Measurements from ENCODE around the gene RAB4B. TPM values are rescaled to one million over a fixed set of nuclear protein-coding genes. Genes with fewer than 3 reads are reported as not detected.
A peak's percentile ranks its signal among the peaks of the same experiment; 100 is the strongest.

RAB4B gene
- total RNA-seq, 5 donors from 2014 or later (not counting 1 experiment from before 2014, with no cell fraction given): 42.4 to 77.9 (median 63.2) TPM

- Mint-ChIP-seq H3K9me3 (no peaks in the 10 kb centered on the region), H3K27ac (peak overlapping the region; percentile 98 to 99), H3K4me1 (peaks cover 43 to 49% (median 47%) of the 10 kb centered on the region in 3 donors), H3K36me3 (peaks cover 17% of the 10 kb centered on the region), H3K27me3 (no peaks in the 10 kb centered on the region), H3K4me3 (peak overlapping the region; percentile 92 to 94 (median 93))
- Histone ChIP-seq H3K27ac (ENCODE audit: low read length) (peak overlapping the region; percentile 99), H3K9me3 (no peaks in the 10 kb centered on the region), H3K4me1 (ENCODE audit: control insufficient read depth in 1 of 2, extremely low read depth in 1 of 2, insufficient read depth in 2 of 2, low read length in 2 of 2) (peaks cover 27 to 47% of the 10 kb centered on the region in 2 experiments), H3K4me3 (ENCODE audit: control insufficient read depth in 1 of 2, extremely low read depth in 1 of 2, low read length in 1 of 2) (peak overlapping the region; percentile 86 to 87), H3K27me3 (replicated peaks in 1 of 2; ENCODE audit: control insufficient read depth in 2 of 2, extremely low read depth in 1 of 2, insufficient read depth in 2 of 2, low read length in 1 of 2) (no peaks in the 10 kb centered on the region), H3K36me3 (ENCODE audit: control insufficient read depth in 2 of 2, extremely low read depth in 1 of 2, insufficient read depth in 1 of 2, low read length in 1 of 2) (peaks cover 11 to 28% of the 10 kb centered on the region in 2 donors)
- ChIA-PET POLR2A (interaction anchor here (0.7 to 1.4 kb wide), 3 partner anchors 20 to 47 kb away, joined by 3 to 23 read pairs (median 5); partner anchors contain the start of genes ACTMAP (in 1 of the 2), RAB4B (in 1 of the 2) and SNRPA (in 1 of the 2)), CTCF (interaction anchor here in 1 of 2 donors (1.0 to 2.3 kb wide), 5 partner anchors 9 to 135 kb away, joined by 4 to 30 read pairs (median 12); partner anchors contain the start of genes ACTMAP, RAB4B and SNRPA)
- WGBS (ENCODE audit: insufficient coverage): 2% methylated on average over 19 of the region's 28 CpGs
- ATAC-seq (replicated peaks in 1 of 4) (peak; percentile 25 to 39 (median 36)), DNase-seq (peak; percentile 49 to 83 (median 69))
Observed at GRCh38 chr19:40797963-40798682, 20.1 kb downstream of the RAB4B start.

DNA sequence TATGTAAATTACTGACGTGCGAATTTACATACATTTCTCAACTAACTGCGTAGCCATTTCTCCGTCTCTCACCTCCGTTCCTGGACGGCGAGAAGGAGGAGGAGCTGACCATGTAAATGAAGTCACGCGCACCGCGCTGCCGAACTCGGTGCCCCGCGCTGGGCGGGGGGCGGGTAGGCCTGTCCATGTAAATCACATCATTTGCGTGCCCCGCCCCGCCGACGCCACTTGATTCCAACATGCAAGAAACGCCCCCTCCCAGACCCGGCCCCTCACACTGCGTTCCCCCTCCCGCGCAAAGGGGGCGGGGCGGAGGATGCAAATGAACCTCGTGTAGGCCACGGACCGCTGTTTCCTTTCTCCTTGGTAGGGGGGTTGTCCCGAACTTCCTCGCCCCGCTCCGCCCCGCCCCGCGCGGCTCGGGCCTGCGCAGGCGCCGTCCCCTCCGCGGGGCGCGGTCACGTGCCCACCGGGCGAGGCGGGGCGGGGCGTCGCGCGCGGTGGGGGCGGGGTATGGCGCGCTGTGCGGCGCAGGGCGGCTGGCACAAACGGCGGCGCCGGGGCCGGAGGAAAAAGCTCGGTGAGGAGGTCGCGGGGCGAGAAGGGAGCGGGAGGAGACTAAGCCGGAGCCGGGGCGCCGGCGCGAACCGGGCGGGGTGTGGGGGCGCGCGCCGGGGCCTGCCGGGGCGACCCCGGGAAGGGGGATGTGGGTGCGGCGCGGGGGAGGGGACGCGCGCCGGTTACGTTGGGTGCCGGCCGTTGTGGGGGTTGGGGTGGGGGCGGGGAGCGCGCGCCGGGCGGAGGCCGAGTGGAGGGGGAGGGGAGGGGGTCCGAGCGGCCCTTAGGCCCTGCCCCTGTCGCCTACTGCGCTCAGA is 20.9 kb downstream of the RAB4B start, which contains the start of gene EGLN2:
TSS of gene EGLN2 (plus strand) at position 509 of the 875 bp plus-strand sequence. CDS start 1,382 bp downstream, outside the sequence.
- Mint-ChIP-seq H3K4me3 (peak within 1 kb of the TSS; percentile 92 to 94 (median 93)), H3K36me3 (peaks cover 17% of the 10 kb centered on the region), H3K4me1 (peaks cover 51 to 57% (median 55%) of the 10 kb centered on the region in 3 donors), H3K27ac (peak within 1 kb of the TSS; percentile 98 to 99), H3K9me3 (no peaks in the 10 kb centered on the region), H3K27me3 (no peaks in the 10 kb centered on the region)
- H3K9me3 ChIP-seq: no peaks in the 10 kb centered on the region
- peaks cover 11 to 31% of the 10 kb centered on the region in 2 donors for H3K36me3 ChIP-seq (ENCODE audit: control insufficient read depth in 2 of 2, extremely low read depth in 1 of 2, insufficient read depth in 1 of 2, low read length in 1 of 2)
- peak within 1 kb of the TSS; percentile 99 for H3K27ac ChIP-seq (ENCODE audit: low read length)
- CTCF ChIA-PET: interaction anchor here in 1 of 2 donors (0.6 to 2.3 kb wide), 7 partner anchors 8 to 136 kb away, joined by 3 to 30 read pairs (median 8); partner anchors contain the start of genes ACTMAP, NUMBL, RAB4B and SNRPA
- peak within 1 kb of the TSS; percentile 90 to 91 for H3K4me3 ChIP-seq (ENCODE audit: control insufficient read depth in 1 of 2, extremely low read depth in 1 of 2, low read length in 1 of 2)
- peak; percentile 100 for DNase-seq
- no peaks in the 10 kb centered on the region for H3K27me3 ChIP-seq (replicated peaks in 1 of 2; ENCODE audit: control insufficient read depth in 2 of 2, extremely low read depth in 1 of 2, insufficient read depth in 2 of 2, low read length in 1 of 2)
- POLR2A ChIA-PET: interaction anchor here (0.7 to 1.4 kb wide), 4 partner anchors 21 to 948 kb away, joined by 3 to 23 read pairs (median 4); partner anchors contain the start of genes ACTMAP (in 1 of the 2), RAB4B (in 1 of the 2) and SNRPA (in 1 of the 2)
- peaks cover 33 to 54% of the 10 kb centered on the region in 2 experiments for H3K4me1 ChIP-seq (ENCODE audit: control insufficient read depth in 1 of 2, extremely low read depth in 1 of 2, insufficient read depth in 2 of 2, low read length in 2 of 2)
- ATAC-seq (replicated peaks in 1 of 4): peak; percentile 83 to 88 (median 84)
- whole genome bisulfite sequencing (ENCODE audit: insufficient coverage): under 1% methylated on average over 70 of the region's 110 CpGs

GRCh38 chr19:40799558-40800338 is 21.7 kb downstream of the RAB4B start:
- no peaks in the 10 kb centered on the region for H3K9me3 Mint-ChIP-seq
- peak overlapping the region; percentile 80 for H3K27ac ChIP-seq (ENCODE audit: low read length)
- H3K4me1 ChIP-seq (ENCODE audit: control insufficient read depth in 1 of 2, extremely low read depth in 1 of 2, insufficient read depth in 2 of 2, low read length in 2 of 2): peaks cover 41 to 63% of the 10 kb centered on the region in 2 experiments
- ChIA-PET POLR2A (interaction anchor here in 1 of 2 donors (0.7 kb wide), 1 partner anchor 948 kb away, joined by 3 read pairs; no protein-coding TSS in a partner anchor), CTCF (interaction anchor here in 1 of 2 donors (1.1 to 2.3 kb wide), 4 partner anchors 21 to 137 kb away, joined by 3 to 30 read pairs (median 8); partner anchors contain the start of genes ACTMAP, NUMBL, RAB4B and SNRPA)
- 2% methylated on average over 38 of the region's 40 CpGs for WGBS (ENCODE audit: insufficient coverage)
- H3K9me3 ChIP-seq: no peaks in the 10 kb centered on the region
- peaks cover 60 to 65% (median 63%) of the 10 kb centered on the region in 3 donors for H3K4me1 Mint-ChIP-seq
- H3K36me3 ChIP-seq (ENCODE audit: control insufficient read depth in 2 of 2, extremely low read depth in 1 of 2, insufficient read depth in 1 of 2, low read length in 1 of 2): peaks cover 11 to 31% of the 10 kb centered on the region in 2 donors
- H3K4me3 ChIP-seq (ENCODE audit: control insufficient read depth in 1 of 2, extremely low read depth in 1 of 2, low read length in 1 of 2): peak overlapping the region; percentile 90 to 91
- ATAC-seq (replicated peaks in 1 of 4) (no peak), DNase-seq (peak in 1 of 35 experiments; percentile 33)
- H3K36me3 Mint-ChIP-seq: peaks cover 22% of the 10 kb centered on the region
- H3K27ac Mint-ChIP-seq: peak overlapping the region; percentile 91
- H3K4me3 Mint-ChIP-seq: peak overlapping the region; percentile 85 to 93 (median 88)
- no peaks in the 10 kb centered on the region for H3K27me3 ChIP-seq (replicated peaks in 1 of 2; ENCODE audit: control insufficient read depth in 2 of 2, extremely low read depth in 1 of 2, insufficient read depth in 2 of 2, low read length in 1 of 2)
- no peaks in the 10 kb centered on the region for H3K27me3 Mint-ChIP-seq

GRCh38 chr19:40800339-40800996 is 22.4 kb downstream of the RAB4B start:
- peak in 1 of 35 experiments; percentile 23 for DNase-seq
- POLR2A ChIA-PET: no interaction called here

GRCh38 chr19:40800997-40801377 is 22.9 kb downstream of the RAB4B start:
- H3K36me3 Mint-ChIP-seq: peaks cover 25% of the 10 kb centered on the region
- CTCF ChIA-PET: interaction anchor here (0.6 kb wide), 2 partner anchors 138 to 506 kb away, joined by 3 to 6 read pairs; no protein-coding TSS in a partner anchor
- 93% methylated on average over 21 of the region's 27 CpGs for WGBS (ENCODE audit: insufficient coverage)

More at GRCh38 chr19:40800339-40800996, 22.4 kb downstream of the RAB4B start:
- H3K36me3 ChIP-seq (ENCODE audit: control insufficient read depth in 2 of 2, extremely low read depth in 1 of 2, insufficient read depth in 1 of 2, low read length in 1 of 2): peaks cover 11 to 32% of the 10 kb centered on the region in 2 donors
- H3K27ac Mint-ChIP-seq: peak overlapping the region; percentile 91 to 96
- WGBS (ENCODE audit: insufficient coverage): 52% methylated on average over 19 of the region's 27 CpGs
- no peaks in the 10 kb centered on the region for H3K27me3 Mint-ChIP-seq
- H3K9me3 Mint-ChIP-seq: no peaks in the 10 kb centered on the region
- H3K4me3 ChIP-seq (ENCODE audit: control insufficient read depth in 1 of 2, extremely low read depth in 1 of 2, low read length in 1 of 2): peak overlapping the region; percentile 90 to 91
- H3K27me3 ChIP-seq (replicated peaks in 1 of 2; ENCODE audit: control insufficient read depth in 2 of 2, extremely low read depth in 1 of 2, insufficient read depth in 2 of 2, low read length in 1 of 2): no peaks in the 10 kb centered on the region
- no peak for ATAC-seq (replicated peaks in 1 of 4)
- H3K36me3 Mint-ChIP-seq: peaks cover 25% of the 10 kb centered on the region
- peaks cover 48 to 70% of the 10 kb centered on the region in 2 experiments for H3K4me1 ChIP-seq (ENCODE audit: control insufficient read depth in 1 of 2, extremely low read depth in 1 of 2, insufficient read depth in 2 of 2, low read length in 2 of 2)
- H3K9me3 ChIP-seq: no peaks in the 10 kb centered on the region
- H3K4me1 Mint-ChIP-seq: peaks cover 67 to 72% (median 70%) of the 10 kb centered on the region in 3 donors
- H3K4me3 Mint-ChIP-seq: peak overlapping the region; percentile 85 to 93 (median 88)
- H3K27ac ChIP-seq (ENCODE audit: low read length): peak overlapping the region; percentile 85
- CTCF ChIA-PET: no interaction called here

More at GRCh38 chr19:40800997-40801377, 22.9 kb downstream of the RAB4B start:
- H3K27ac ChIP-seq (ENCODE audit: low read length): peak overlapping the region; percentile 85
- Mint-ChIP-seq H3K4me3 (peak overlapping the region; percentile 85 to 93 (median 88)), H3K27me3 (no peaks in the 10 kb centered on the region), H3K27ac (peak overlapping the region; percentile 96 to 99), H3K4me1 (peaks cover 72 to 78% (median 75%) of the 10 kb centered on the region in 3 donors), H3K9me3 (no peaks in the 10 kb centered on the region)
- DNase-seq (no peak), ATAC-seq (replicated peaks in 1 of 4) (no peak)
- POLR2A ChIA-PET: interaction anchor here in 1 of 2 donors (0.6 kb wide), 1 partner anchor 197 kb away, joined by 6 read pairs; no protein-coding TSS in a partner anchor
- no peaks in the 10 kb centered on the region for H3K9me3 ChIP-seq
- H3K27me3 ChIP-seq (replicated peaks in 1 of 2; ENCODE audit: control insufficient read depth in 2 of 2, extremely low read depth in 1 of 2, insufficient read depth in 2 of 2, low read length in 1 of 2): no peaks in the 10 kb centered on the region
- peaks cover 53 to 75% of the 10 kb centered on the region in 2 experiments for H3K4me1 ChIP-seq (ENCODE audit: control insufficient read depth in 1 of 2, extremely low read depth in 1 of 2, insufficient read depth in 2 of 2, low read length in 2 of 2)
- H3K36me3 ChIP-seq (ENCODE audit: control insufficient read depth in 2 of 2, extremely low read depth in 1 of 2, insufficient read depth in 1 of 2, low read length in 1 of 2): peaks cover 11 to 37% of the 10 kb centered on the region in 2 donors
- peak overlapping the region; percentile 90 to 91 for H3K4me3 ChIP-seq (ENCODE audit: control insufficient read depth in 1 of 2, extremely low read depth in 1 of 2, low read length in 1 of 2)

Measured in T-cell (primary cell).